Spleen (tissue), 11 donors: ENCODE data around the gene EIF4G1. TPM values are rescaled to one million over a fixed set of nuclear protein-coding genes. Genes with fewer than 3 reads are reported as not detected.
A peak's percentile ranks its signal among the peaks of the same experiment; 100 is the strongest.

Experiments
- DNase-seq: peaks from one replicate; pipeline ENCODE4 v3.0.0-alpha.2; 2020
- H3K27ac ChIP-seq, 8 donors: fragments of 200-600 bp; sonication (generic) in 7 of 8; 1 replicate in 4 of 8; 2 replicates in 4 of 8; pipeline versions ENCODE4 v1.5.0 to v1.8.0; 2016 to 2021; ENCODE audit warnings: inconsistent platforms in 4 of 8, mild to moderate bottlenecking in 4 of 8, moderate library complexity in 1 of 8
- H3K27me3 ChIP-seq, 7 donors: fragments of 200-600 bp; sonication (generic) in 6 of 7; replicated peaks in 1 of 7; 1 replicate in 4 of 7; 2 replicates in 3 of 7; pipeline versions ENCODE4 v1.5.0 to v1.8.0; 2016 to 2021; ENCODE audit warnings: inconsistent platforms in 3 of 7, mild to moderate bottlenecking in 1 of 7
- H3K36me3 ChIP-seq, 6 donors: fragments of 200-600 bp; sonication (generic) in 5 of 6; 1 replicate in 4 of 6; 2 replicates in 2 of 6; pipeline versions ENCODE4 v1.5.0 to v1.8.0; 2016 to 2021; ENCODE audit warnings: inconsistent platforms in 2 of 6
- H3K4me1 ChIP-seq, 6 donors: fragments of 200-600 bp; sonication (generic) in 5 of 6; 1 replicate in 3 of 6; 2 replicates in 3 of 6; pipeline versions ENCODE4 v1.5.0 to v1.8.0; 2016 to 2021; ENCODE audit warnings: inconsistent platforms in 3 of 6
- H3K4me3 ChIP-seq, 8 donors: fragments of 200-600 bp; sonication (generic) in 7 of 8; 1 replicate in 4 of 8; 2 replicates in 4 of 8; pipeline versions ENCODE4 v1.5.0 to v1.8.0; 2016 to 2021; ENCODE audit warnings: inconsistent platforms in 4 of 8, mild to moderate bottlenecking in 4 of 8, moderate library complexity in 2 of 8
- H3K9me3 ChIP-seq, 8 donors: fragments of 200-600 bp; sonication (generic) in 7 of 8; 1 replicate in 4 of 8; 2 replicates in 4 of 8; pipeline versions ENCODE4 v1.5.0 to v1.8.0; 2016 to 2021; ENCODE audit warnings: inconsistent platforms in 4 of 8
- CTCF ChIP-seq, 11 experiments: fragments of 200-600 bp in 7 of 11; fragments of 450-650 bp in 4 of 11; sonication (generic) in 4 of 11; IDR thresholded peaks in 8 of 11; conservative IDR thresholded peaks in 3 of 11; 1 replicate in 7 of 11; 2 replicates in 4 of 11; pipeline versions ENCODE4 v1.4.0 to v1.8.0; 2016 to 2021; ENCODE audit warnings: antibody characterized with exemption in 11 of 11, inconsistent platforms in 4 of 11, mild to moderate bottlenecking in 1 of 11
- POLR2A ChIP-seq, 3 donors: fragments of 450-650 bp; IDR thresholded peaks; one replicate each; pipeline ENCODE4 v1.5.1; 2017; ENCODE audit warnings: antibody characterized with exemption in 3 of 3, mild to moderate bottlenecking in 1 of 3
- POLR2AphosphoS5 ChIP-seq, 3 donors: sonication (generic); formaldehyde crosslinking; IDR thresholded peaks; one replicate each; pipeline ENCODE4 v1.5.1; 2017; ENCODE audit warnings: antibody characterized with exemption in 3 of 3
- WGBS, 5 donors: extraction: QIAGEN DNeasy Blood & Tissue Kit in 3 of 5; methylation state at CpG; one replicate each; pipeline versions ENCODE4 v1.1.5 to v1.1.7; 2013 to 2018; 5-methylcytosine and 5-hydroxymethylcytosine counted together
- intact Hi-C: fragments of 100-400 bp; cut with DNase I; formaldehyde crosslinking; loops from one replicate; pipeline ENCODE4 v1.15.0; 2023; ENCODE audit warnings: low total_unique reads
- polyA plus RNA-seq, 3 donors: library from polyadenylated mRNA; stranded (reverse); fragments of 200-250 nt; gene quantifications; one replicate each; pipeline ENCODE4 v1.2.1, GENCODE V29; 2013
- total RNA-seq, 7 donors: library from RNA; depleted of rRNA in 3 of 7; stranded (reverse); fragments of >200 nt in 3 of 7; fragmentation: NEBNext Ultra II Directional in 4 of 7; extraction: Animal tissue kit (Norgen Biotek cat#: 25700) in 4 of 7; gene quantifications; one replicate each; pipeline versions ENCODE4 v1.1.0 to v1.2.1, GENCODE V29; 2016 to 2021
- donor health status: healthy with polysubstance abuse.
- donor health status: DM: no; HTN: no; CAD: no; lungs with moderate emphysema.
- donor health status: DM: no; HTN: no; CAD: no.
- donor health status: Bipolar disorder and iron deficiency.
- donor health status: healthy.
- donor health status: DM: no; HTN: no; CAD: no.
- donor health status: DM: yes; HTN: yes; CAD: no.

EIF4G1 gene
- total and polyA plus RNA-seq, 10 donors, result 83.4 to 294 (median 230) TPM

DNA sequence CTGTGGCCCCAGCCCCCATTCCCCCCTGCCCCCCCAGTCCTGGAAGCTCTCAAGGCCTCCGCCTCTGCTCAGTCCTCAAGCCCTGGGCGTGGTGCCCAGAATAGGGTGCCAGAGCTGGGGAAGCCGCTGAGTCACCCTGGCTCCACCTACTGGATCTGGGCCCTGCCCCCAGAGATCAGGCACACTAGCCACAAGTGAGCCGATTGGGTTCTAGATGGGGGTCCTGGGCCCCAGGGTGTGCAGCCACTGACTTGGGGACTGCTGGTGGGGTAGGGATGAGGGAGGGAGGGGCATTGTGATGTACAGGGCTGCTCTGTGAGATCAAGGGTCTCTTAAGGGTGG, 5.7 kb downstream of the EIF4G1 start:
- peak overlapping the region in 7 of 8 donors; percentile 63 to 97 (median 84) for H3K27ac ChIP-seq
- H3K4me3 ChIP-seq, result peak overlapping the region in 3 of 8 donors; percentile 17 to 53 (median 24)
- intact Hi-C loops, result no loop called here
- peaks cover 5 to 94% (median 73%) of the 10 kb centered on the region in 6 donors for H3K36me3 ChIP-seq
- no peak for TF ChIP-seq POLR2A (IDR thresholded peaks at IDR 0.05)
- TF ChIP-seq POLR2AphosphoS5 (IDR thresholded peaks at IDR 0.05), result peak; percentile 62 to 70 (median 70)
- no peak for TF ChIP-seq CTCF (IDR thresholded peaks at IDR 0.05 in 8 of 11, conservative IDR thresholded peaks at IDR 0.05 in 3 of 11)
- peak; percentile 93 for DNase-seq
- peaks cover 20 to 77% (median 63%) of the 10 kb centered on the region in 6 donors for H3K4me1 ChIP-seq
- H3K9me3 ChIP-seq, result no peaks in the 10 kb centered on the region
- WGBS, 5 donors, result 16 to 30% (median 22%) methylated on average over 2 to 4 of the region's 4 CpGs
- no peaks in the 10 kb centered on the region for H3K27me3 ChIP-seq

GRCh38 chr3:184321666-184322065, 7.3 kb downstream of the EIF4G1 start:
- TF ChIP-seq POLR2AphosphoS5 (IDR thresholded peaks at IDR 0.05) (peak in 1 of 3 donors; percentile 57), CTCF (IDR thresholded peaks at IDR 0.05 in 8 of 11, conservative IDR thresholded peaks at IDR 0.05 in 3 of 11) (no peak)
- intact Hi-C loops, result no loop called here
- no peaks in the 10 kb centered on the region for H3K9me3 ChIP-seq
- H3K4me3 ChIP-seq, result no peak overlapping the region
- H3K27ac ChIP-seq, result peak overlapping the region in 3 of 8 donors; percentile 55 to 97 (median 89)
- peaks cover 12 to 61% (median 47%) of the 10 kb centered on the region in 6 donors for H3K4me1 ChIP-seq
- DNase-seq, result no peak
- no peaks in the 10 kb centered on the region for H3K27me3 ChIP-seq
- WGBS, 5 donors, result 76 to 93% (median 82%) methylated on average over 5 of the region's 5 CpGs
- H3K36me3 ChIP-seq, result peaks cover 5 to 100% (median 89%) of the 10 kb centered on the region in 6 donors

- TF ChIP-seq CTCF (IDR thresholded peaks at IDR 0.05 in 8 of 11, conservative IDR thresholded peaks at IDR 0.05 in 3 of 11) (no peak), POLR2AphosphoS5 (IDR thresholded peaks at IDR 0.05) (peak in 2 of 3 donors; percentile 34 to 60)
- H3K4me3 ChIP-seq, result no peak overlapping the region
- no peaks in the 10 kb centered on the region for H3K27me3 ChIP-seq
- intact Hi-C loops, result no loop called here
- peaks cover under 1 to 49% (median 35%) of the 10 kb centered on the region in 6 donors for H3K4me1 ChIP-seq
- peaks cover 5 to 100% (median 90%) of the 10 kb centered on the region in 6 donors for H3K36me3 ChIP-seq
- peak overlapping the region in 5 of 8 donors; percentile 11 to 97 (median 55) for H3K27ac ChIP-seq
- H3K9me3 ChIP-seq, result no peaks in the 10 kb centered on the region
- DNase-seq, result no peak
- WGBS, 5 donors, result 78 to 92% (median 87%) methylated on average over 18 to 20 of the region's 20 CpGs
Measured at GRCh38 chr3:184322731-184323487, 8.5 kb downstream of the EIF4G1 start.

- intact Hi-C loops, result no loop called here
- TF ChIP-seq POLR2AphosphoS5 (IDR thresholded peaks at IDR 0.05) (no peak), CTCF (IDR thresholded peaks at IDR 0.05 in 8 of 11, conservative IDR thresholded peaks at IDR 0.05 in 3 of 11) (no peak), POLR2A (IDR thresholded peaks at IDR 0.05) (no peak)
- WGBS, 5 donors, result 89 to 94% (median 93%) methylated on average over 8 of the region's 8 CpGs
- no peak overlapping the region for H3K27ac ChIP-seq
- peaks cover 5 to 100% (median 91%) of the 10 kb centered on the region in 6 donors for H3K36me3 ChIP-seq
- peaks cover 0 to 41% (median 27%) of the 10 kb centered on the region in 6 donors for H3K4me1 ChIP-seq
- DNase-seq, result no peak
- H3K9me3 ChIP-seq, result no peaks in the 10 kb centered on the region
- no peaks in the 10 kb centered on the region for H3K27me3 ChIP-seq
- H3K4me3 ChIP-seq, result no peak overlapping the region
Measured at GRCh38 chr3:184323696-184324095, 9.3 kb downstream of the EIF4G1 start.
